Left ventricle myocardium superior (tissue), 1 donor: ENCODE measurements around the gene GNG4. TPM values are rescaled to one million over a fixed set of nuclear protein-coding genes. Genes with fewer than 3 reads are reported as not detected.
"Not testable (repeated sequence)": the region's sequence is repeated elsewhere in the genome, so short reads cannot be mapped to it uniquely, and the experiment has no call there.

Source experiments
- ATAC-seq: fragments of 200-7000 bp; cut with Tn5 transposase; one replicate; pipeline ENCODE4 v1.9.1; 2020; ENCODE audit warnings: mild to moderate bottlenecking, moderate library complexity
- DNase-seq: peaks from one replicate; pipeline ENCODE4 v3.0.0-alpha.2; 2020
- intact Hi-C: fragments of 100-400 bp; cut with micrococcal nuclease; formaldehyde crosslinking; loops from one replicate; pipeline ENCODE4 v1.11.0; 2022
- total RNA-seq: library from RNA; stranded (reverse); fragmentation: NEBNext Ultra II Directional; extraction: Animal tissue kit (Norgen Biotek cat#: 25700); gene quantifications from one replicate; pipeline ENCODE4 v1.2.1, GENCODE V29; 2021
- donor health status: DM: no; HTN: yes; CAD: no; lungs with severe emphysema.

GNG4 gene
- total RNA-seq, 1 donor from 2014 or later = not detected

- intact Hi-C loops = no loop called here
- no peak for ATAC-seq
- no peak for DNase-seq
These were observed 1.7 kb upstream of the GNG4 start for GRCh38 chr1:235651170-235651806.

GRCh38 chr1:235650341-235651169, 971 bp upstream of the GNG4 start:
- no peak for ATAC-seq
- intact Hi-C loops = no loop called here

GRCh38 chr1:235648954-235649367, 623 bp downstream of the GNG4 start:
- intact Hi-C loops = no loop called here
- ATAC-seq (peak; percentile 88), DNase-seq (peak; percentile 59)

More at GRCh38 chr1:235650341-235651169, 971 bp upstream of the GNG4 start:
- no peak for DNase-seq

- ATAC-seq (peak; percentile 43), DNase-seq (peak; percentile 37)
- intact Hi-C loops = no loop called here
These were observed 1.1 kb downstream of the GNG4 start for GRCh38 chr1:235648407-235648907.

- intact Hi-C loops, DNase-seq, ATAC-seq: not testable (repeated sequence)
These were observed 2.0 kb downstream of the GNG4 start for GRCh38 chr1:235647537-235647936.

- ATAC-seq (no peak), DNase-seq (no peak)
- intact Hi-C loops = no loop called here
These were observed 3.1 kb downstream of the GNG4 start for GRCh38 chr1:235646463-235646862.

GRCh38 chr1:235644693-235645305, 4.8 kb downstream of the GNG4 start:
- intact Hi-C loops = no loop called here
- ATAC-seq (no peak), DNase-seq (no peak)

- no peak for ATAC-seq
- no peak for DNase-seq
- intact Hi-C loops = no loop called here
These were observed 5.5 kb downstream of the GNG4 start for GRCh38 chr1:235643837-235644692.

- DNase-seq (no peak), ATAC-seq (no peak)
- intact Hi-C loops = no loop called here
These were observed 6.6 kb downstream of the GNG4 start for GRCh38 chr1:235642943-235643371.

- ATAC-seq = no peak
- intact Hi-C loops = no loop called here
- DNase-seq = no peak
These were observed 7.3 kb downstream of the GNG4 start for GRCh38 chr1:235642011-235642942.

- DNase-seq = no peak
- ATAC-seq = no peak
- intact Hi-C loops = no loop called here
These were observed 9.0 kb downstream of the GNG4 start for GRCh38 chr1:235640580-235640979.

GRCh38 chr1:235639226-235640205, 10.1 kb downstream of the GNG4 start:
- ATAC-seq = no peak
- intact Hi-C loops = no loop called here

GRCh38 chr1:235638612-235639011, 11.0 kb downstream of the GNG4 start:
- intact Hi-C loops, DNase-seq, ATAC-seq: not testable (repeated sequence)

More at GRCh38 chr1:235639226-235640205, 10.1 kb downstream of the GNG4 start:
- no peak for DNase-seq

- DNase-seq (no peak), ATAC-seq (no peak)
- intact Hi-C loops = no loop called here
These were observed 11.6 kb downstream of the GNG4 start for GRCh38 chr1:235637756-235638534.

GRCh38 chr1:235635938-235636662, 13.5 kb downstream of the GNG4 start:
- intact Hi-C loops = no loop called here
- DNase-seq (no peak), ATAC-seq (no peak)
